Endothelial cell (in vitro differentiated cells): Measurements from ENCODE around the gene BTK. TPM values are rescaled to one million over a fixed set of nuclear protein-coding genes. Genes with fewer than 3 reads are reported as not detected.
"Not testable (repeated sequence)": the region's sequence is repeated elsewhere in the genome, so short reads cannot be mapped to it uniquely, and the experiment has no call there.

Source experiments
- DNase-seq: peaks from one replicate; pipeline ENCODE4 v3.0.0; 2021; ENCODE audit warnings: low spot score
- H3K27ac Mint-ChIP-seq: one replicate; pipeline ENCODE4 v1.8.0; 2021; ENCODE audit warnings: mixed read lengths, inconsistent platforms; ENCODE audit not compliant: unreplicated experiment
- H3K27me3 Mint-ChIP-seq: one replicate; pipeline ENCODE4 v1.8.0; 2021; ENCODE audit warnings: mild to moderate bottlenecking, moderate library complexity, mixed read lengths, inconsistent platforms; ENCODE audit not compliant: unreplicated experiment
- H3K36me3 Mint-ChIP-seq: one replicate; pipeline ENCODE4 v1.8.0; 2021; ENCODE audit warnings: mild to moderate bottlenecking, low read depth, mixed read lengths, inconsistent platforms; ENCODE audit not compliant: unreplicated experiment
- H3K4me1 Mint-ChIP-seq: one replicate; pipeline ENCODE4 v1.8.0; 2021; ENCODE audit warnings: mild to moderate bottlenecking, mixed read lengths, inconsistent platforms; ENCODE audit not compliant: unreplicated experiment
- H3K4me3 Mint-ChIP-seq: one replicate; pipeline ENCODE4 v1.8.0; 2021; ENCODE audit warnings: mild to moderate bottlenecking, mixed read lengths, inconsistent platforms; ENCODE audit not compliant: unreplicated experiment
- H3K9me3 Mint-ChIP-seq: one replicate; pipeline ENCODE4 v1.8.0; 2021; ENCODE audit warnings: mixed read lengths, inconsistent platforms; ENCODE audit not compliant: unreplicated experiment
- CTCF ChIP-seq: fragments of 200-600 bp; sonication (generic); IDR thresholded peaks from one replicate; pipeline ENCODE4 v1.5.0; 2021; ENCODE audit warnings: antibody characterized with exemption; ENCODE audit not compliant: unreplicated experiment
- total RNA-seq: library from RNA; stranded (reverse); fragmentation: NEBNext Ultra II Directional; extraction: Animal tissue kit (Norgen Biotek cat#: 25700); gene quantifications from one replicate; pipeline ENCODE4 v1.2.1, GENCODE V29; 2021; ENCODE audit not compliant: unreplicated experiment

Gene BTK
- total RNA-seq, 1 donor from 2014 or later: 9.4 TPM

- peak within 1 kb of the TSS; percentile 75 for H3K27ac Mint-ChIP-seq
- TF ChIP-seq CTCF: no peak
- H3K4me3 Mint-ChIP-seq: peak within 1 kb of the TSS; percentile 89
- peaks cover 7% of the 10 kb centered on the region for H3K4me1 Mint-ChIP-seq
- no peaks in the 10 kb centered on the region for H3K27me3 Mint-ChIP-seq
- peaks cover 3% of the 10 kb centered on the region for H3K36me3 Mint-ChIP-seq
- DNase-seq: peak; percentile 60
- no peaks in the 10 kb centered on the region for H3K9me3 Mint-ChIP-seq
These were observed 37.4 kb downstream of the BTK start, which contains the start of gene TIMM8A for GRCh38 chrX:101348452-101349192. TIMM8A (minus strand) TSS chrX:101348742; CDS start chrX:101348664, 78 bp downstream.

DNA sequence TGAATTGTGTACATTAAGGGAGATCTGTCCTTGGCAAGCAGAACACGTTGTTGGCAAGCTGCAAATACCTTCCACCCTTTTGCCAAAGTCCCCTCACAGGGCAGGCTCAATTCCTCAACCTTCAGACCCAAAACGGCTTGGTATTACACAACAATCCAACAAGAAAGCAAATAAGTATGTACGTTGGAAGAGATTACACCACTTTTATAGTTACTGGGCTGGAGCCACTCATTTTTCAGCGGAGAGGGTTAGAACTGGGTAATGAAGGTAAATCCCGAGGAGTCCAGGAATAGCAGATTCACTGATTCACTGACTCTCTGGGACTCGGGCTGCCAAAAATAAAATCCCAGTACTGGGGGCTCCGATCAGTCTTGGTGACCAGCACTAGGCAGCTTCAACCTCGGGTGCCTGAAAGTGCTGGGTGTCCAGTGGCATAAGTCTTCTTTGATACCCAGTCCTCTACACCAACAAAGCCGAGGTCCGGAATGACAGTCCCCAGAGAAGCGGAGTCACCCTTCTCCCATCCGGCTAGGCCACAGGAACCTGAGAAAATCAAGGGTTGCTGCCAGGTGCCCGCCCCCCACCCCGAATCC, 38.0 kb downstream of the BTK start:
- Mint-ChIP-seq H3K4me3 (peak overlapping the region; percentile 89), H3K27ac (no peak overlapping the region), H3K9me3 (no peaks in the 10 kb centered on the region), H3K27me3 (no peaks in the 10 kb centered on the region), H3K4me1 (peaks cover 7% of the 10 kb centered on the region), H3K36me3 (peaks cover 3% of the 10 kb centered on the region)
- no peak for DNase-seq
- no peak for TF ChIP-seq CTCF

- Mint-ChIP-seq H3K27me3 (no peaks in the 10 kb centered on the region), H3K36me3 (no peaks in the 10 kb centered on the region), H3K4me3 (no peak overlapping the region), H3K27ac (no peak overlapping the region), H3K9me3 (no peaks in the 10 kb centered on the region), H3K4me1 (peaks cover 3% of the 10 kb centered on the region)
- TF ChIP-seq CTCF: no peak
- no peak for DNase-seq
These were observed 48.2 kb downstream of the BTK start for GRCh38 chrX:101337776-101338271.

GRCh38 chrX:101334310-101334709, 51.7 kb downstream of the BTK start:
- H3K4me1 Mint-ChIP-seq, DNase-seq, H3K36me3 Mint-ChIP-seq, H3K4me3 Mint-ChIP-seq, H3K27me3 Mint-ChIP-seq, H3K9me3 Mint-ChIP-seq, H3K27ac Mint-ChIP-seq: not testable (repeated sequence)

- not testable (repeated sequence) for H3K27me3 Mint-ChIP-seq, H3K27ac Mint-ChIP-seq, H3K36me3 Mint-ChIP-seq, H3K4me1 Mint-ChIP-seq, DNase-seq, H3K4me3 Mint-ChIP-seq, H3K9me3 Mint-ChIP-seq
These were observed 59.4 kb downstream of the BTK start for GRCh38 chrX:101326600-101326999.

GRCh38 chrX:101303790-101304189, 82.2 kb downstream of the BTK start:
- no peak for TF ChIP-seq CTCF

More at GRCh38 chrX:101303790-101304189, 82.2 kb downstream of the BTK start:
- H3K27me3 Mint-ChIP-seq: no peaks in the 10 kb centered on the region
- H3K36me3 Mint-ChIP-seq: no peaks in the 10 kb centered on the region
- no peak overlapping the region for H3K4me3 Mint-ChIP-seq
- H3K9me3 Mint-ChIP-seq: no peaks in the 10 kb centered on the region
- no peak overlapping the region for H3K27ac Mint-ChIP-seq
- no peaks in the 10 kb centered on the region for H3K4me1 Mint-ChIP-seq
- DNase-seq: no peak
